Progenitor cell of endocrine pancreas (in vitro differentiated cells): ENCODE data around the gene ADAMTS2. TPM values are rescaled to one million over a fixed set of nuclear protein-coding genes. Genes with fewer than 3 reads are reported as not detected.

Source experiments
- DNase-seq: peaks from one replicate; pipeline ENCODE4 v3.0.0; 2021; ENCODE audit warnings: low spot score; ENCODE audit not compliant: unreplicated experiment
- H3K27ac Mint-ChIP-seq: 2 replicates; pipeline ENCODE4 v1.8.0; 2021; ENCODE audit warnings: mild to moderate bottlenecking, moderate library complexity, mixed read lengths
- H3K27me3 Mint-ChIP-seq: 2 replicates; pipeline ENCODE4 v1.8.0; 2021; ENCODE audit warnings: mixed read lengths
- H3K36me3 Mint-ChIP-seq: 2 replicates; pipeline ENCODE4 v1.8.0; 2022; ENCODE audit warnings: mixed read lengths; ENCODE audit not compliant: insufficient read depth
- H3K4me1 Mint-ChIP-seq: 2 replicates; pipeline ENCODE4 v1.8.0; 2021; ENCODE audit warnings: low read depth, mixed read lengths
- H3K4me3 Mint-ChIP-seq: 2 replicates; pipeline ENCODE4 v1.8.0; 2021; ENCODE audit warnings: low read depth, mild to moderate bottlenecking, moderate library complexity, mixed read lengths
- H3K9me3 Mint-ChIP-seq: 2 replicates; pipeline ENCODE4 v1.8.0; 2021; ENCODE audit warnings: low read depth, mixed read lengths
- CTCF ChIP-seq: fragments of 200-600 bp; sonication (generic); IDR thresholded peaks from one replicate; pipeline ENCODE4 v1.5.0; 2021; ENCODE audit warnings: antibody characterized with exemption, mild to moderate bottlenecking; ENCODE audit not compliant: unreplicated experiment
- total RNA-seq: library from RNA; stranded (reverse); gene quantifications from 2 replicates; pipeline ENCODE4 v1.2.1, GENCODE V29; 2021

Gene ADAMTS2
- total RNA-seq, 1 donor from 2014 or later = 2.5 TPM

- no peak overlapping the region for H3K27ac Mint-ChIP-seq
- peaks cover 46% of the 10 kb centered on the region for H3K27me3 Mint-ChIP-seq
- H3K4me3 Mint-ChIP-seq = no peak overlapping the region
- no peak for TF ChIP-seq CTCF
- no peaks in the 10 kb centered on the region for H3K9me3 Mint-ChIP-seq
- no peaks in the 10 kb centered on the region for H3K36me3 Mint-ChIP-seq
- H3K4me1 Mint-ChIP-seq = no peaks in the 10 kb centered on the region
- DNase-seq = no peak
These were observed 8.1 kb downstream of the ADAMTS2 start for GRCh38 chr5:179336871-179337795.

GRCh38 chr5:179336126-179336870 is 9.0 kb downstream of the ADAMTS2 start:
- no peak overlapping the region for H3K27ac Mint-ChIP-seq
- H3K4me3 Mint-ChIP-seq = no peak overlapping the region
- H3K9me3 Mint-ChIP-seq = no peaks in the 10 kb centered on the region
- no peaks in the 10 kb centered on the region for H3K4me1 Mint-ChIP-seq
- DNase-seq = no peak
- peaks cover 41% of the 10 kb centered on the region for H3K27me3 Mint-ChIP-seq
- H3K36me3 Mint-ChIP-seq = no peaks in the 10 kb centered on the region
- TF ChIP-seq CTCF = no peak

- DNase-seq = no peak
- Mint-ChIP-seq H3K4me3 (no peak overlapping the region), H3K4me1 (no peaks in the 10 kb centered on the region), H3K27me3 (peaks cover 39% of the 10 kb centered on the region), H3K36me3 (no peaks in the 10 kb centered on the region), H3K27ac (no peak overlapping the region), H3K9me3 (no peaks in the 10 kb centered on the region)
- no peak for TF ChIP-seq CTCF
These were observed 11.2 kb downstream of the ADAMTS2 start for GRCh38 chr5:179333796-179334761.

GRCh38 chr5:179332741-179333290 is 12.4 kb downstream of the ADAMTS2 start:
- Mint-ChIP-seq H3K36me3 (no peaks in the 10 kb centered on the region), H3K27ac (no peak overlapping the region), H3K9me3 (no peaks in the 10 kb centered on the region), H3K4me1 (no peaks in the 10 kb centered on the region), H3K27me3 (peaks cover 39% of the 10 kb centered on the region), H3K4me3 (no peak overlapping the region)
- no peak for TF ChIP-seq CTCF
- DNase-seq = no peak
